Measurements from ENCODE around the gene AGAP1.

The AGAP1 gene

DNA sequence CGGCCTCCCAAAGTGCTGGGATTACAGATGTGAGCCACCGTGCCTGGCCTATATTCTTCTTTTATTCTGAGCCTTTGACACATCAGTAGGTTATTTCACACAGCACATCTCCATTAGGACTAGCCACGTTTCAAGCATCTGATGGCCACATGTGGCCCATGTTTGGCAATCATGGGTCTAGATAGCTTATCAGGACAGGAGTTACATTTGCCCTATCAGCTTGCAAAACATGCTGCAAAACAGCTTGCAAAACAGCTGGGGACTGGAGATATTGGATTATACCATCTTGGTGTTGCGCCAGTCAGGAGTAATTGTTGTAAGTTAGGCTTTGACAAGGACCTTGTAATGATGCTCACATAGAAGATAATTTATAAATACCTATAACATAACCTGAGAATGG is 579.4 kb downstream of the AGAP1 start:
- FAIRE-seq, result no peak

GRCh38 chr2:236073867-236074655 is 580.2 kb downstream of the AGAP1 start:
- DNase-seq (ENCODE audit: insufficient read length, low spot score) (no peak), FAIRE-seq (no peak)
- TF ChIP-seq TAF1 (IDR thresholded peaks at IDR 0.05; ENCODE audit: low read depth, low read length) (no peak), POU2F2 (IDR thresholded peaks at IDR 0.05; ENCODE audit: low read depth, low read length) (no peak), POLR2AphosphoS5 (IDR thresholded peaks at IDR 0.05; ENCODE audit: low read depth, low read length) (no peak), PAX5 (IDR thresholded peaks at IDR 0.05; ENCODE audit: insufficient read depth, low read length, severe bottlenecking) (no peak), POLR2A (IDR thresholded peaks at IDR 0.05; ENCODE audit: low read depth, low read length) (no peak)

More for the DNA sequence above, 579.4 kb downstream of the AGAP1 start:
- TF ChIP-seq TAF1 (IDR thresholded peaks at IDR 0.05; ENCODE audit: low read depth, low read length) (no peak), POU2F2 (IDR thresholded peaks at IDR 0.05; ENCODE audit: low read depth, low read length) (no peak), POLR2AphosphoS5 (IDR thresholded peaks at IDR 0.05; ENCODE audit: low read depth, low read length) (no peak), POLR2A (IDR thresholded peaks at IDR 0.05; ENCODE audit: low read depth, low read length) (no peak), PAX5 (IDR thresholded peaks at IDR 0.05; ENCODE audit: insufficient read depth, low read length, severe bottlenecking) (no peak), SPI1 (IDR thresholded peaks at IDR 0.05; ENCODE audit: low read depth, low read length) (no peak)
- no peak for DNase-seq (ENCODE audit: insufficient read length, low spot score)

- TF ChIP-seq TAF1 (IDR thresholded peaks at IDR 0.05; ENCODE audit: low read depth, low read length) (no peak), POLR2AphosphoS5 (IDR thresholded peaks at IDR 0.05; ENCODE audit: low read depth, low read length) (no peak)
- DNase-seq (ENCODE audit: insufficient read length, low spot score), result no peak
- FAIRE-seq, result no peak
These were observed 582.0 kb downstream of the AGAP1 start for GRCh38 chr2:236075802-236076201.

GRCh38 chr2:236078297-236079255 is 584.7 kb downstream of the AGAP1 start:
- DNase-seq (ENCODE audit: insufficient read length, low spot score), result no peak
- no peak for FAIRE-seq
- TF ChIP-seq POU2F2 (IDR thresholded peaks at IDR 0.05; ENCODE audit: low read depth, low read length) (no peak), SPI1 (IDR thresholded peaks at IDR 0.05; ENCODE audit: low read depth, low read length) (no peak)

DNA sequence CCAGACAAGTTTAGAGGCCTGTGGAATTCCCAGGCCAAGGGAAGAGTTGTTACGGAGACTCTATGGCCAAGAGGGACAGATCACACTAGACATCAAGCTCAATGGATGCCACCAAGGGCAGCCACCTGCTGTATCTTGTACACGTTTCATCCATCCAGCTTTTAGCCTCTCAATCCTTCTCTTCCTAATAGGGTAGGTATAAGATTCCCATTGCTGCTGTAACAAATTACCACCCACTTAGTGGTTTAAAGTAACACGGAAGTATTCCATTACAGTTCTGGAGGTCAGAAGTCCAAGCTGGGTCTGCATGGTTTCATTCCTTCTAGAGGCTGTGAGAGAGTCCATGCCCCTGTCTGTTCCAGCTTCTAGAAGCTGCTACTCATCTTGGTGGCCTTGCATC is 586.6 kb downstream of the AGAP1 start:
- DNase-seq (ENCODE audit: insufficient read length, low spot score), result no peak
- no peak for TF ChIP-seq TAF1 (IDR thresholded peaks at IDR 0.05; ENCODE audit: low read depth, low read length)
- TF ChIP-seq SPI1 (IDR thresholded peaks at IDR 0.05; ENCODE audit: low read depth, low read length), result no peak
- TF ChIP-seq POU2F2 (IDR thresholded peaks at IDR 0.05; ENCODE audit: low read depth, low read length), result no peak
- TF ChIP-seq PAX5 (IDR thresholded peaks at IDR 0.05; ENCODE audit: insufficient read depth, low read length, severe bottlenecking), result no peak
- TF ChIP-seq POLR2A (IDR thresholded peaks at IDR 0.05; ENCODE audit: low read depth, low read length), result no peak
- TF ChIP-seq POLR2AphosphoS5 (IDR thresholded peaks at IDR 0.05; ENCODE audit: low read depth, low read length), result no peak
- no peak for FAIRE-seq

GRCh38 chr2:236081171-236081570 is 587.3 kb downstream of the AGAP1 start:
- DNase-seq (ENCODE audit: insufficient read length, low spot score), result no peak
- FAIRE-seq, result no peak
- TF ChIP-seq POLR2A (IDR thresholded peaks at IDR 0.05; ENCODE audit: low read depth, low read length) (no peak), SPI1 (IDR thresholded peaks at IDR 0.05; ENCODE audit: low read depth, low read length) (no peak), PAX5 (IDR thresholded peaks at IDR 0.05; ENCODE audit: insufficient read depth, low read length, severe bottlenecking) (no peak), POU2F2 (IDR thresholded peaks at IDR 0.05; ENCODE audit: low read depth, low read length) (no peak), POLR2AphosphoS5 (IDR thresholded peaks at IDR 0.05; ENCODE audit: low read depth, low read length) (no peak), TAF1 (IDR thresholded peaks at IDR 0.05; ENCODE audit: low read depth, low read length) (no peak)

DNA sequence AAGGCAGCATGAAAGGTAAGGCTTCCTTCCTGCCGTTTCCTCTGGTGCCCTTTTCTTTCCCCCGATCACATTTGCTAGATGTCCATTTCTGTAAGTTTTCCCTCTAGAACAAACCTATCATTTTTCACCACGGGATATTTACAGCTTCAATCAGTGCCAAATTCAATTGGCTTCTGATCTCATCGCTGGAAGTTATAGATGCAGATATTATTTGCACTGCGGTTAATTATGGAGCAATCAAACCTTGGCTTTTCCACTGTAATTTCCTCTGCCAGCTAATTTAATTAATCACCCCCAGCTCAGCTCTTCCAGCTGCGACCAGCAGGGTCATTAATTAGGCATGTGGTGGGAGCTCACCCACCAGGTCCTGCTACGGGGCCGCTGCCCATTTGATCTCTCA is 588.2 kb downstream of the AGAP1 start:
- TF ChIP-seq POLR2AphosphoS5 (IDR thresholded peaks at IDR 0.05; ENCODE audit: low read depth, low read length), result no peak
- no peak for TF ChIP-seq TAF1 (IDR thresholded peaks at IDR 0.05; ENCODE audit: low read depth, low read length)
- no peak for TF ChIP-seq POLR2A (IDR thresholded peaks at IDR 0.05; ENCODE audit: low read depth, low read length)
- TF ChIP-seq POU2F2 (IDR thresholded peaks at IDR 0.05; ENCODE audit: low read depth, low read length), result no peak
- no peak for TF ChIP-seq SPI1 (IDR thresholded peaks at IDR 0.05; ENCODE audit: low read depth, low read length)
- TF ChIP-seq PAX5 (IDR thresholded peaks at IDR 0.05; ENCODE audit: insufficient read depth, low read length, severe bottlenecking), result no peak
- DNase-seq (ENCODE audit: insufficient read length, low spot score) (no peak), FAIRE-seq (no peak)

DNA sequence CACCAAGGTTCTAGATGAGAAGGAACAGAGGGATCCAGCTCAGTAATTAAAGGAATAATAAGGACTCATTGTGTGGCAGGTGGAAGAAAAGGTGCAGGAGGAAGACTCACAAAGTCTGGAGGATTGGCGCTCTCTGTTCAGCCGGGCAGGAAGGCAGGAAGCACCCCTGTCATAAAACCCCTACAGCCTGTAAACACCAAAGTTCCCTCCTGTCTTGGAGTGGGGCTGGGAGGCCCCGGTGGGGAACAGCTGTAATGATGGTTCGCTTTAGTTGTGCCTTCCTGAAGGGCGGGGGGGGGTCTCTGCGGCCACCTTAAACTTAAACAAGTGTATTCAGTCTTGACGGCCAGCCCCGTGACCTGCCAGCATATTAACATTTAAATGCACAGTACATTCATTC is 590.1 kb downstream of the AGAP1 start:
- TF ChIP-seq PAX5 (IDR thresholded peaks at IDR 0.05; ENCODE audit: insufficient read depth, low read length, severe bottlenecking) (no peak), POLR2A (IDR thresholded peaks at IDR 0.05; ENCODE audit: low read depth, low read length) (no peak), POU2F2 (IDR thresholded peaks at IDR 0.05; ENCODE audit: low read depth, low read length) (no peak), POLR2AphosphoS5 (IDR thresholded peaks at IDR 0.05; ENCODE audit: low read depth, low read length) (no peak), SPI1 (IDR thresholded peaks at IDR 0.05; ENCODE audit: low read depth, low read length) (no peak), TAF1 (IDR thresholded peaks at IDR 0.05; ENCODE audit: low read depth, low read length) (no peak)
- FAIRE-seq, result no peak
- no peak for DNase-seq (ENCODE audit: insufficient read length, low spot score)

DNA sequence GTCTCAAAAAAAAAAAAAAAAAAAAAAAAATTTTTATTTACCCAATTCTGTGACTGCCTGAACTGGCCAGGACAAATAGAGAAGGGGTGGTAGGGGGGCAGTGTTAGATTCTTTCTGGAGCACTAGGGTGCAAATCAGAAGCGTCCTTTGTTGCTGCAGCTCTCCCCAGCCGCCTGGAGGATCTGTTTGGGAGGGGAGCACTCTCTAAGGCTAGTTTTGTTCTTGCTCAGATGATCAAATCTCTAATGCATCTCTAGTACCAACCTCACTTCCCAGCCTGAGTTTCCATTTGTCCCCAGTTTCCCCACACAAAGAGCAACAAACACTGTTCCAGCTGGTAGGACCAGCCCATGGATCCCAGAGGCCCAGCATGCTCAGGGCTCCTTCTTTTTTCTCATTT is 591.4 kb downstream of the AGAP1 start:
- no peak for TF ChIP-seq POLR2AphosphoS5 (IDR thresholded peaks at IDR 0.05; ENCODE audit: low read depth, low read length)
- no peak for TF ChIP-seq PAX5 (IDR thresholded peaks at IDR 0.05; ENCODE audit: insufficient read depth, low read length, severe bottlenecking)
- no peak for TF ChIP-seq TAF1 (IDR thresholded peaks at IDR 0.05; ENCODE audit: low read depth, low read length)
- no peak for TF ChIP-seq POLR2A (IDR thresholded peaks at IDR 0.05; ENCODE audit: low read depth, low read length)
- TF ChIP-seq SPI1 (IDR thresholded peaks at IDR 0.05; ENCODE audit: low read depth, low read length), result no peak
- no peak for TF ChIP-seq POU2F2 (IDR thresholded peaks at IDR 0.05; ENCODE audit: low read depth, low read length)
- no peak for FAIRE-seq

More for the DNA sequence above, 591.4 kb downstream of the AGAP1 start:
- no peak for DNase-seq (ENCODE audit: insufficient read length, low spot score)
